HEK293T (cell line): ENCODE measurements around the gene EFHD2.

Experiments used
- ARNT ChIP-seq: fragments of 450-650 bp; IDR thresholded peaks from 2 replicates; pipeline ENCODE4 v1.6.1; 2017; ENCODE audit warnings: mild to moderate bottlenecking
- BHLHE40 ChIP-seq: fragments of 450-650 bp; IDR thresholded peaks from 2 replicates; pipeline ENCODE4 v1.6.1; 2016; ENCODE audit warnings: mild to moderate bottlenecking, moderate library complexity, borderline replicate concordance
- CTBP1 ChIP-seq: fragments of 450-650 bp; IDR thresholded peaks from 2 replicates; pipeline ENCODE4 v1.6.1; 2016; ENCODE audit warnings: borderline replicate concordance
- ELF4 ChIP-seq: fragments of 450-650 bp; IDR thresholded peaks from 2 replicates; pipeline ENCODE4 v1.6.1; 2017; ENCODE audit warnings: antibody characterized with exemption
- FOXA1 ChIP-seq: fragments of 450-650 bp; IDR thresholded peaks from 2 replicates; pipeline ENCODE4 v1.6.1; 2016; ENCODE audit warnings: mild to moderate bottlenecking
- FOXM1 ChIP-seq: fragments of 450-650 bp; IDR thresholded peaks from 2 replicates; pipeline ENCODE4 v1.6.1; 2017; ENCODE audit warnings: mild to moderate bottlenecking, borderline replicate concordance
- HDGF ChIP-seq: fragments of 450-650 bp; IDR thresholded peaks from 2 replicates; pipeline ENCODE4 v1.6.1; 2017; ENCODE audit warnings: antibody characterized with exemption, borderline replicate concordance
- NFRKB ChIP-seq: fragments of 450-650 bp; IDR thresholded peaks from 2 replicates; pipeline ENCODE4 v1.6.1; 2016; ENCODE audit warnings: mild to moderate bottlenecking, moderate library complexity
- SP1 ChIP-seq: fragments of 450-650 bp; IDR thresholded peaks from 2 replicates; pipeline ENCODE4 v1.6.1; 2017
- SUZ12 ChIP-seq: fragments of 450-650 bp; IDR thresholded peaks from 2 replicates; pipeline ENCODE4 v1.6.1; 2016; ENCODE audit warnings: mild to moderate bottlenecking
- TARDBP ChIP-seq: fragments of 450-650 bp; IDR thresholded peaks from 2 replicates; pipeline ENCODE4 v1.6.1; 2016
- ZNF384 ChIP-seq: fragments of 450-650 bp; IDR thresholded peaks from 2 replicates; pipeline ENCODE4 v1.6.1; 2016

GRCh38 chr1:15410223-15410883, 665 bp downstream of the EFHD2 start:
- TF ChIP-seq NFRKB (no peak), BHLHE40 (no peak), HDGF (no peak), FOXM1 (no peak), SP1 (no peak), SUZ12 (no peak), FOXA1 (no peak), CTBP1 (no peak), ZNF384 (no peak), ELF4 (no peak), ARNT (no peak), TARDBP (no peak)
